Testis (tissue), 3 donors: ENCODE results near the gene SLC15A1. TPM values are rescaled to one million over a fixed set of nuclear protein-coding genes. Genes with fewer than 3 reads are reported as not detected.

Experiments used
- polyA plus RNA-seq: library from polyadenylated mRNA; stranded (reverse); fragments of 350-450 nt; fragmentation: Illumina TruSeq; extraction: RNeasy Lipid Tissue Mini Kit (QIAGEN cat#74804); gene quantifications from one replicate; pipeline ENCODE4 v1.2.3, GENCODE V29; 2014; ENCODE audit warnings: low read depth, low replicate concordance; ENCODE audit not compliant: insufficient read depth
- small RNA-seq, 2 donors: library from RNA; depleted of rRNA; stranded (forward); fragments of <200 nt; gene quantifications; one replicate each; pipeline ENCODE3, GENCODE V24; 2016
- total RNA-seq, 2 donors: library from RNA; depleted of rRNA; stranded (reverse); fragments of >200 nt; gene quantifications; one replicate each; pipeline ENCODE4 v1.2.3, GENCODE V29; 2016

Gene SLC15A1
- total and polyA plus RNA-seq, 3 donors from 2014 or later, result 0.37 to 0.71 (median 0.47) TPM

Small RNA genes within 50 kb of the gene (small RNA-seq; reads per million reads assigned to genes)
- gene RN7SL60P, result 0 reads per million in 2 donors

Other genes starting within 250 kb of the SLC15A1 start
- gene STK24, start 175.6 kb downstream of the SLC15A1 start, total RNA-seq, result 100 to 1,000 TPM; 151 to 172 TPM
- 97.4 TPM for gene STK24, start 175.6 kb downstream of the SLC15A1 start, polyA plus RNA-seq
- gene DOCK9, start 225.4 kb upstream of the SLC15A1 start, total RNA-seq, result 10 to 100 TPM; 63.4 to 74.9 TPM
- gene DOCK9, start 225.4 kb upstream of the SLC15A1 start, polyA plus RNA-seq, result 48.0 TPM